ENCODE results near the gene GALT.

- TF ChIP-seq CTCF (IDR thresholded peaks at IDR 0.05; ENCODE audit: low read depth, low read length) (no peak), POLR2A (IDR thresholded peaks at IDR 0.05; ENCODE audit: extremely low read depth, insufficient read length) (peak; percentile 74), MYC (IDR thresholded peaks at IDR 0.05; ENCODE audit: low read depth, low read length) (no peak), MAX (IDR thresholded peaks at IDR 0.05; ENCODE audit: low read depth, low read length) (no peak)
Observed at GRCh38 chr9:34665381-34666250, 19.1 kb downstream of the GALT start.
